Endothelial cell of hepatic sinusoid (primary cell): Measurements from ENCODE around the gene CACNB4.
"Not testable (repeated sequence)": the region's sequence is repeated elsewhere in the genome, so short reads cannot be mapped to it uniquely, and the experiment has no call there.

Experiments used
- in situ Hi-C: cut with HindIII; loops from 2 replicates; pipeline ENCODE4 v1.10.0; 2017; ENCODE audit warnings: low sequenced_read_pairs

The CACNB4 gene

GRCh38 chr2:151946899-151947812 is 151.7 kb downstream of the CACNB4 start:
- in situ Hi-C loops: no loop called here

- in situ Hi-C loops: no loop called here
Observed at GRCh38 chr2:151946250-151946884, 152.5 kb downstream of the CACNB4 start.

GRCh38 chr2:151945602-151946001 is 153.2 kb downstream of the CACNB4 start:
- in situ Hi-C loops: no loop called here

GRCh38 chr2:151945186-151945585 is 153.7 kb downstream of the CACNB4 start:
- in situ Hi-C loops: no loop called here

GRCh38 chr2:151943461-151943860 is 155.4 kb downstream of the CACNB4 start:
- in situ Hi-C loops: no loop called here

- in situ Hi-C loops: not testable (repeated sequence)
Observed at GRCh38 chr2:151942540-151943205, 156.2 kb downstream of the CACNB4 start.

- in situ Hi-C loops: loop anchor here (5.0 kb wide), 1 partner anchor 61 kb away; no protein-coding TSS in a partner anchor
Observed at GRCh38 chr2:151937966-151938365, 160.9 kb downstream of the CACNB4 start.

- in situ Hi-C loops: loop anchor here (5.0 kb wide), 1 partner anchor 59 kb away; no protein-coding TSS in a partner anchor
Observed at GRCh38 chr2:151936626-151937025, 162.2 kb downstream of the CACNB4 start.

GRCh38 chr2:151933266-151933804 is 165.5 kb downstream of the CACNB4 start:
- in situ Hi-C loops: no loop called here

GRCh38 chr2:151931756-151932155 is 167.1 kb downstream of the CACNB4 start:
- in situ Hi-C loops: no loop called here

GRCh38 chr2:151931030-151931611 is 167.7 kb downstream of the CACNB4 start:
- in situ Hi-C loops: no loop called here

GRCh38 chr2:151930042-151930441 is 168.8 kb downstream of the CACNB4 start:
- in situ Hi-C loops: no loop called here

GRCh38 chr2:151928380-151928779 is 170.5 kb downstream of the CACNB4 start:
- in situ Hi-C loops: no loop called here

- in situ Hi-C loops: no loop called here
Observed at GRCh38 chr2:151927501-151928221, 171.2 kb downstream of the CACNB4 start.

- in situ Hi-C loops: no loop called here
Observed at GRCh38 chr2:151922845-151923666, 175.8 kb downstream of the CACNB4 start.

- in situ Hi-C loops: no loop called here
Observed at GRCh38 chr2:151919786-151920185, 179.1 kb downstream of the CACNB4 start.

GRCh38 chr2:151918308-151918707 is 180.5 kb downstream of the CACNB4 start:
- in situ Hi-C loops: no loop called here

GRCh38 chr2:151916632-151917031 is 182.2 kb downstream of the CACNB4 start:
- in situ Hi-C loops: no loop called here

GRCh38 chr2:151915629-151916025 is 183.2 kb downstream of the CACNB4 start:
- in situ Hi-C loops: not testable (repeated sequence)
